Fibroblast of skin of right quadriceps (primary cell): Measurements from ENCODE around the gene MVK.

Experiments
- DNase-seq: peaks from one replicate; pipeline ENCODE4 v3.0.0-alpha.2; 2013

MVK gene

GRCh38 chr12:109573029-109573913 lies at the start of gene MVK, which contains the start of gene MMAB:
Gene MVK (plus strand): TSS chr12:109573794. CDS start chr12:109574823, 1,029 bp downstream.
Gene MMAB (minus strand): TSS chr12:109573504. CDS start chr12:109573480, 24 bp downstream.
- DNase-seq: peak; percentile 99

DNA sequence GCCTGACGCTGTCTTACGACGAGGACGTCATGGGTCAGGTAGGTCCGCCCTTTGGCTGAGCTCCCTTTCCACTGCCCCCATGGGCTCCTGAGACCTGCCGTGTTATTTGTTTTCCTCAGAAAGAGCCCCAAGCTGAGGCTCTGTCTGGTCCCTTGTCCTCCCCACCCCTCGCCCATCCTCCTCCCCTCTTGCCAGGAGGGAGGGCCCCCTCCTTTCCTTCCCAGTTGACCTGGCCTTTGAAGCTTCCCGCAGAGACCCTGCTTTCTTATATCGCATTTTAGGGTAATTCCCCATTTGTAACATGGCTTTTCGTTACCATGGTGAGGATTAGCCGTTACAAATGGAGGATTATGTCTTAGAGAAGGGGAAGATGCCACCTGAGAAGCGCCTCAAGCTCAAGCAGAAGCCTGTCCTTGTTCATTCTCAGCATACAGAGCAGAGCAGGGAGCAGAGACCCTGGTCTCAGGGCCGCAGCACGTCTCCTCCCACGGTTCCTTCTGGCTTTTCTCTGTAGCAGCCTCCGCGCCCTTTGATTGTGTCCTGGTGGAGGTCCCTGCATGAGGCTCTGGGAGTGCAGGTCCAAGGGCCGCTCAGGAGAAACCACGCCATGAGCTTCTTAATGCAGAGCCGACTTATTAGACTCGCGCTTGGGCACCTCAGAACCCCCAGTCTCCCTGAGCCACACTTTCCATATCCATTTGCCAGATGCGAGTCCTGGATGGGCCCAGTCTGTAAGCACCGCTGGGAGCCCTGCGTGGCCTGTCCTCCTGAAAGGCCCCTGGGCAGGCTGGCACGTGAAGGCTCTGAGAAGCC lies 48.9 kb upstream of the MVK start:
- no peak for DNase-seq

DNA sequence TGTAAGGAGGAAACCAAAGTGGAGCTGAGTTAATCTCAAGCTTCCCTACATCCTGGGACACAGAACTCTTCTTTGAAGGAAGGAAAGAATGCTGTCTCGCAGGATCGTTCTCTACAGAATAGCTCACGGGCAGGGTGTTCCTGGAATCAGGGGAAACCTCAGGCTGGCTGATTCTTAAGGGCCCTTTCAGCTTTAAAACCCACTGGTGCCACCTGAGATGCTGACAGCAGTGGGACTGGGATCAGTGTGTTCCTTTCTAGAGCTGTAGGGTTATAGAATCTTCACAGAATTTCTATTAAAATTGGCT lies 48.4 kb upstream of the MVK start:
- no peak for DNase-seq

- DNase-seq: no peak
These were observed 46.0 kb upstream of the MVK start for GRCh38 chr12:109527489-109528123.

- DNase-seq: no peak
These were observed 43.6 kb upstream of the MVK start for GRCh38 chr12:109529691-109530640.

DNA sequence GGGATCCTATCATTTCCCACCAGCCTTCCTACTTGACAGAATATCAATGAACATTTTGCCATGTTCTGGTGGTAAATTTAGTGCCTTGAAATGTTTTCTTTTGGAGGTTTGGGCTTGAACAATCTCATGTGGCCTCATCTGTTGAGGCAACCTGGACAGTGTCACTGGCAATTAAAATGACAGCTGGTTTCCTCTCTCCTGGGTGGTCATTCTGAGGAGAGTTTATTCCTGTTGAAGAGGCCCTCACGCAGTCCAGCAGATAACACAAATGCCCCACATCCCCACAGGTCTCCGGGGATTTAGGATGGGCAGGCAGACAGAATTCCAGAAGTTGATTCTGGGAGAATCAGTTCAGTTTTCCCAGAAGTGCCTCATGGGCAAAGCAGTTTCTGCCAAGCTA lies 42.2 kb upstream of the MVK start:
- no peak for DNase-seq

GRCh38 chr12:109532721-109533486 lies 40.7 kb upstream of the MVK start:
- no peak for DNase-seq

DNA sequence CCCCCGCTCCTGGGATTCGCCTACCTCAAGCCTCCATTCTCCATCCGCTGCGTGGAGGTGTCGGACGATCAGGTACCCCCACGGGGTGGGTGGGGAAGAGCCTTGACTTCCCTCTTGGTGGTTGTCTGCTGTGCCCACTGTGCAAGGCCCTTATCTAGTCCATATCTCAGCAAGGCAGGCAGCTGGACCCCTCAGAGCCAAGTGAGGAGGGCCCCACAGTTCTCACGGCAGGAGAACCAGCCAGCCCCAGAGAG lies 40.2 kb upstream of the MVK start:
- DNase-seq: no peak

DNA sequence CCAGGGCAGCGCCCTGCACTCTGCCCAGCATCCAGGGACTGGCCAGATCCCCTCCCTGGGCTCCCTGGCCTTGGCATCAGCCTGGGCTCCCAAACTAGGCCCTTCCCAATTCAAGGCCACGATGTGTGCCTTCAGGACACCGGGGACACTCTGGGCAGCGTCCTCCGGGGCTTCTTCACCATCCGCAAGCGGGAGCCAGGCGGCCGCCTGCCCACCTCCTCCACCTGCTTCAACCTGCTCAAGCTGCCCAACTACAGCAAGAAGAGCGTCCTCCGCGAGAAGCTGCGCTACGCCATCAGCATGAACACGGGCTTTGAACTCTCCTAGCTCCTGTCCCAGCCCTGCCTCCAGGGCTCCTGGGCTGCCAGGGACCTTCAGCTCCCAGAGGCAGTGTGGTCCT lies 39.1 kb upstream of the MVK start:
- DNase-seq: no peak

GRCh38 chr12:109535231-109535862 lies 38.2 kb upstream of the MVK start:
- DNase-seq: no peak

GRCh38 chr12:109535863-109536250 lies 37.7 kb upstream of the MVK start:
- no peak for DNase-seq

DNA sequence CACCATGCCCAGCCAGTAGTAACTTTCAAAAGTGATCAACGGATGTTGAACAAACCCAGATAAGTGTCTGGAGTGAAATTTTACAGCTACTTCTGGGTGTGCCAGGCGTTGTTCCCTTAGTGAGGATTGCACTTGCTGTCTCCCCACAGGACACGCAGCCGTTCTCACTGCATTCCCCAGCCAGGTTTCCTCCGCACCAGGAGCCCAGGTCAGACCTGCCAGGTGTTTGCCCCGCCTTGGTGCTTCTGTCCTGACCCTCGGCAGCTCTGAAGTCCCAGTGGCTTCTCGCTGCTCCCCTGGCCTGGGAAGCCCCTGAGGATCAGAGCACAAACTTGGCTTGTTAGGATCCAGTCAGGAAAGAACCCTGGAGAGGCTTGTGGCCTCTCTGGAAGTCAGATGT lies 36.5 kb upstream of the MVK start:
- no peak for DNase-seq

- no peak for DNase-seq
These were observed 35.3 kb upstream of the MVK start for GRCh38 chr12:109538191-109538863.

DNA sequence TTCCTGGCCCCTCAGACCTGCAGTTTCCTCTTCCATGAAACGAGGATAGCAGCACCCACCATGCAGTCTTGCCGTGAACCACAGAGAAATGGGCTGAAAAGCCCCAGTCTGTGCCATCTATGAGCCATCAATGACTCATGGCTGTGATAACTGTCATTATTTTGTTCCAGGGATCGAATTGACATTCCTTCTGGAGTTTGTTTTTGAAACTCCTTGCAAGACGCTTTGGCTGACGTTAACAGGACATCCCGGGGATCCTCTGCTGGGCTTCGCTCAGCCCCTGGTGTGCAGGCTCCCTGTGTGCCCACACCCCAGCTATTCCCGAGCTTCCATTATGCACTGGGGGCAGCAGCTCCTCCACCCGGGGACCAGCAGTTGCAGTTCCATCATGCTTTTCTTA lies 34.1 kb upstream of the MVK start:
- peak; percentile 70 for DNase-seq

DNA sequence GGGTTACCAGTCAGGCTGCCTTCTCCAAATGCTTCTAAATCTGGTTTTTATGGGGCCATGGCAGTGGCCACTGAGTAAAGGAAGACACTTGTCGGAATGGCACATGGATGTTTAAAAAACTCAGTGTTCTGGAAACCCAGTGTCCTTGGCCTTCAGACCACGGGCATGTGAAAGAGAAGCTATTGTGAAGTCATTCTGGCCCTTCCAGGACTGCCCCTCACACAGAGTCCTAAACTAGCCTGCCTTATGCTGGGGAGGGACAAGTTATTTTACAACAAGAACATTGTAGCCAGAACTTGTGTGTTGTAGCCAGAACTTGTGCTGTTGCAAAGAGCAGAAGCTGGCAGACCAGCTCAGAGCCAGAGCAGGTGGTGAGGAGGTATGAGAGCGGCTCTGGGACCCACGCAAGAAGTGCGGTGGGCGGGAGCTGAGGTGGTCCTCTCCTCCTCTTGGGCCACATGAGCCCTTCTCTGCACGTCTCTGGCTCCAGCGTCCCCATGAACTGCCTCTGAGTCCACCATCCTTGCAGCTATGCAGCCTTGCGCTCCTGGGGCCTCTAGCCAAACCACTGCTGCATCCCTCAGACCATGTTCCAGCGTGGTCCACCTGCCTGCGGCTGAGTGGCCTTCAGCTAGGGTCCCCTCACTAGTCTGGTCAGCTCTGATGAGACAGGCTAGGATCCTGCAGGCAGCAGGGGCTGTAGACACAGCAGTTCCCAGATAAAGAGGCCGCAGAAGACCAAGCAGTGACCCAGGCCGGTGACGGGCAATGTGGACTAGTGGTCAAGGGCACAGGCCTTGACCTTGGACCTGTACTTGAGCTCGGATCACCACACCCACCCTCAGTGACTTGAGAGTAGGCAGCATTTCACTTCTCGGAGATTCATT lies 32.8 kb upstream of the MVK start:
- DNase-seq: no peak

DNA sequence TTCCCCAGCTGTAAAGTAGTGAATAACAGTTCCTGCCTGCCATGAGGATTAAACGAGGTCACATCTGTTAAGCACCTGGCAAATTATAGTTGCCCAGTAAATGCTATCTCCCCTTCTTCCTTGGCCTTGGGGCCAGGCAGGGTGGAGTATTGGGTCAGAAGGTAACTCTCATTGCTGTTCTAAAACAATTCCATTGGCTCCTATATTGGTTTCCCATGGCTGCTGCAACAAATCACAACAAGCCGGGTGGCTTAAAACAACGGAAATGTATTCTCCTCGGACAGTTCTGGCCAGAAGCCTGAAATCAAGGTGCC lies 32.2 kb upstream of the MVK start:
- no peak for DNase-seq

- peak; percentile 76 for DNase-seq
These were observed 31.6 kb upstream of the MVK start for GRCh38 chr12:109542014-109542413.

GRCh38 chr12:109542876-109543275 lies 30.7 kb upstream of the MVK start:
- no peak for DNase-seq

DNA sequence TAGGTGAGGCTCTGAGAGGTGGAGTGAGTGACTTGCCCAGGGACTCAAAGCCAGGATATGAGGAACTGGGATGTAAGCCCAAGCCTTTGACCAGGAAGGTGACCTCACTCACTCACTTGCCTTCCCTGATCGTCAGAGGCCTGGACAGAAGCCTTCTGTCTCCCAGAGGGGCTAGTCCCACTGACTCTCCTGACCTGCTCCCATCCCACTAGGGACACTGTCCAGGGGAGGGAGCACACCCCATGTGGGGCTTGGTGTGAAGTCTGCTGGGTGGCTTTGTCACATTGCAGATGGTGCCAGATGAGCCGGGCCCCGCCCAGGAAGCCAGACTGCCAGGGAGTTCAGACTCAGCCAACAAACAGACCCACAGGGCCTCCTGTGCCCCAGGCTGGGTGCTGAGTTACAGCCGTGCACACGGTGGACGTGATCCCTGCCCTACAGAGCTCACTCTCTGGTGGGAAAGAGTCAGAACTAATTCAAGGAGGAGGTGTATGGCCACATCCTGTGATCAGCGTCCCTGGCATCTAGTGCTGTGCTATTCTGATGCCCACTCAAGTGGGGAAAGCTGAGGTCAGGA lies 28.6 kb upstream of the MVK start:
- no peak for DNase-seq

- DNase-seq: no peak
These were observed 27.8 kb upstream of the MVK start for GRCh38 chr12:109545826-109546225.
